Measurements from ENCODE around the gene OGDH.

DNA sequence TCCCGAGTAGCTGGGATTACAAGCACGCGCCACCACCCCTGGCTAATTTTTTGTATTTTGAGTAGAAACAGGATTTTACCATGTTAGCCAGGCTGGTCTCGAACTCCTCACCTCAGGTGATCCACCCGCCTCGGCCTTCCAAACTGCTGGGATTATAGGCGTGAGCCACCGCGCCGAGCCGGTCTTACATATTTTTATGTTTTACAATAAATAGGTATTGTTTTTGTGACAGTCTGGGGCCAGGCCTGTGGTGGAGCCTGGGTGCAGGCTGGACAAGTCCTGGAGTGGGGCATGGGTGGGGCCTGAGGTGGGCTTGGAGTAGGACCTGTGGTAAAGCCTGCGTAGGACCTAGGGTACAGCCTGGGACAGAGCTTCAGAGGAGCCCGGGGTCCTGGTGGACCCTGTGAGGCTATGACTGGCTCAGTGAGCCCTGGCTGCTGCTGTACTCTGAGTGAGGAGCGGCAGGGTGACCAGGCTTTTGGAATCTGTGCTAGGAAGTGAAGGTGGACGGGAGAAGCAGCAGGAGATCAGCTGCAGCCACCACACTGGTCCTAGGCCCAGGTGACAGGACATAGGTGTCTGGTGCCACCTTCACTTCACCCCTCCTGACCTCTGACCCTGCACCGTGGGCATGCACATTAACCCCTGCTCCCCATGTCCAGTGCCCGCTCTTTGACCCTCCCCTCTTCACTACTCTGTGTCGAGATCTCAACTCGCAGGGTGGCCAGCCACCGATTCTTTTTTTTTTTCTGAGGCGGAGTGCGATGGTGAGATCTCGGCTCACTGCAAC, 132.6 kb downstream of the OGDH start:
- TF ChIP-seq, protein P1, sequence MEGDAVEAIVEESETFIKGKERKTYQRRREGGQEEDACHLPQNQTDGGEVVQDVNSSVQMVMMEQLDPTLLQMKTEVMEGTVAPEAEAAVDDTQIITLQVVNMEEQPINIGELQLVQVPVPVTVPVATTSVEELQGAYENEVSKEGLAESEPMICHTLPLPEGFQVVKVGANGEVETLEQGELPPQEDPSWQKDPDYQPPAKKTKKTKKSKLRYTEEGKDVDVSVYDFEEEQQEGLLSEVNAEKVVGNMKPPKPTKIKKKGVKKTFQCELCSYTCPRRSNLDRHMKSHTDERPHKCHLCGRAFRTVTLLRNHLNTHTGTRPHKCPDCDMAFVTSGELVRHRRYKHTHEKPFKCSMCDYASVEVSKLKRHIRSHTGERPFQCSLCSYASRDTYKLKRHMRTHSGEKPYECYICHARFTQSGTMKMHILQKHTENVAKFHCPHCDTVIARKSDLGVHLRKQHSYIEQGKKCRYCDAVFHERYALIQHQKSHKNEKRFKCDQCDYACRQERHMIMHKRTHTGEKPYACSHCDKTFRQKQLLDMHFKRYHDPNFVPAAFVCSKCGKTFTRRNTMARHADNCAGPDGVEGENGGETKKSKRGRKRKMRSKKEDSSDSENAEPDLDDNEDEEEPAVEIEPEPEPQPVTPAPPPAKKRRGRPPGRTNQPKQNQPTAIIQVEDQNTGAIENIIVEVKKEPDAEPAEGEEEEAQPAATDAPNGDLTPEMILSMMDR (IDR thresholded peaks at IDR 0.05 in 2 of 3, conservative IDR thresholded peaks at IDR 0.05 in 1 of 3; ENCODE audit: borderline replicate concordance in 1 of 3, insufficient read depth in 1 of 3, low read depth in 2 of 3, low read length in 2 of 3), result no peak
- no peak for TF ChIP-seq POLR2AphosphoS5 (IDR thresholded peaks at IDR 0.05; ENCODE audit: low read depth, low read length)
- TF ChIP-seq, protein P2, sequence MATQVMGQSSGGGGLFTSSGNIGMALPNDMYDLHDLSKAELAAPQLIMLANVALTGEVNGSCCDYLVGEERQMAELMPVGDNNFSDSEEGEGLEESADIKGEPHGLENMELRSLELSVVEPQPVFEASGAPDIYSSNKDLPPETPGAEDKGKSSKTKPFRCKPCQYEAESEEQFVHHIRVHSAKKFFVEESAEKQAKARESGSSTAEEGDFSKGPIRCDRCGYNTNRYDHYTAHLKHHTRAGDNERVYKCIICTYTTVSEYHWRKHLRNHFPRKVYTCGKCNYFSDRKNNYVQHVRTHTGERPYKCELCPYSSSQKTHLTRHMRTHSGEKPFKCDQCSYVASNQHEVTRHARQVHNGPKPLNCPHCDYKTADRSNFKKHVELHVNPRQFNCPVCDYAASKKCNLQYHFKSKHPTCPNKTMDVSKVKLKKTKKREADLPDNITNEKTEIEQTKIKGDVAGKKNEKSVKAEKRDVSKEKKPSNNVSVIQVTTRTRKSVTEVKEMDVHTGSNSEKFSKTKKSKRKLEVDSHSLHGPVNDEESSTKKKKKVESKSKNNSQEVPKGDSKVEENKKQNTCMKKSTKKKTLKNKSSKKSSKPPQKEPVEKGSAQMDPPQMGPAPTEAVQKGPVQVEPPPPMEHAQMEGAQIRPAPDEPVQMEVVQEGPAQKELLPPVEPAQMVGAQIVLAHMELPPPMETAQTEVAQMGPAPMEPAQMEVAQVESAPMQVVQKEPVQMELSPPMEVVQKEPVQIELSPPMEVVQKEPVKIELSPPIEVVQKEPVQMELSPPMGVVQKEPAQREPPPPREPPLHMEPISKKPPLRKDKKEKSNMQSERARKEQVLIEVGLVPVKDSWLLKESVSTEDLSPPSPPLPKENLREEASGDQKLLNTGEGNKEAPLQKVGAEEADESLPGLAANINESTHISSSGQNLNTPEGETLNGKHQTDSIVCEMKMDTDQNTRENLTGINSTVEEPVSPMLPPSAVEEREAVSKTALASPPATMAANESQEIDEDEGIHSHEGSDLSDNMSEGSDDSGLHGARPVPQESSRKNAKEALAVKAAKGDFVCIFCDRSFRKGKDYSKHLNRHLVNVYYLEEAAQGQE (IDR thresholded peaks at IDR 0.05; ENCODE audit: low read depth), result no peak

All from HCT116 (cell line).